GM12878 (cell line): Measurements from ENCODE around the gene GAD2.

Experiments
- CBX3 ChIP-seq: fragments of 200-600 bp; sonication (generic); IDR thresholded peaks from 2 replicates; pipeline ENCODE4 v1.6.1; 2016; ENCODE audit warnings: low read depth, borderline replicate concordance
- HDAC2 ChIP-seq: fragments of 200-600 bp; sonication (generic); IDR thresholded peaks from 2 replicates; pipeline ENCODE4 v1.6.1; 2017
- NR2C1 ChIP-seq: fragments of 450-650 bp; IDR thresholded peaks from 2 replicates; pipeline ENCODE4 v1.6.1; 2017; ENCODE audit warnings: antibody characterized with exemption, mild to moderate bottlenecking, moderate library complexity
- POLR2A ChIP-seq: IDR thresholded peaks from 2 replicates; pipeline ENCODE4 v1.6.1; 2011; ENCODE audit warnings: low read depth, mild to moderate bottlenecking, low read length
- RAD21 ChIP-seq: IDR thresholded peaks from 2 replicates; pipeline ENCODE4 v1.6.1; 2011; ENCODE audit warnings: mild to moderate bottlenecking, low read depth, low read length, moderate library complexity; ENCODE audit not compliant: insufficient read depth
- SREBF1 ChIP-seq: IDR thresholded peaks from 2 replicates; pipeline ENCODE4 v1.6.1; 2012; ENCODE audit warnings: mild to moderate bottlenecking, low read length
- TF ChIP-seq, protein P1 (sequence below), 3 experiments: IDR thresholded peaks in 2 of 3; conservative IDR thresholded peaks in 1 of 3; 2 replicates each; pipeline ENCODE4 v1.5.1; 2011; ENCODE audit warnings: low read depth in 3 of 3, low read length in 3 of 3, mild to moderate bottlenecking in 3 of 3, control low read depth in 2 of 3, moderate library complexity in 2 of 3, inconsistent platforms in 1 of 3, mixed read lengths in 1 of 3; ENCODE audit not compliant: control insufficient read depth in 2 of 3, insufficient read depth in 1 of 3; ENCODE audit errors: extremely low read depth in 1 of 3
- TF ChIP-seq, protein P2 (sequence below): fragments of 450-650 bp; IDR thresholded peaks from 2 replicates; pipeline ENCODE4 v1.6.1; 2016; ENCODE audit warnings: mild to moderate bottlenecking

DNA sequence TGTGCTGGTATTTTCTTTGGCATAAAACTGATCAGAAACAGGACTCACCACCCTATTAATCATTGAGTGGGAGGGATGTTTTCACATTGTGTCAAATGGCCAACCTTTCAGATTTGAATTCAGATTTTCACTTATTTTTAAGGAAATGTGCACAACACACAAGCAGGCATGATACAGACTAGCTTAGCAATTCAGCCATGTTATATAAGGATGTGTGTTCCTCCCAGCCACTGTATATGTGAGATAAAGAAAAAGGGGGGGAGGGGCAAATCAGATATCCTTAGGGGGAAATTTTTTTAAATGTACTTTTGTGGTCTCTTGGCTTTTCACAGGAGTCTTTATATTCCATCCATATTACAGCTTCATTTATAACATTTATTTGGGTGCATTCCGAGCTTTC lies 3.1 kb downstream of the GAD2 start:
- TF ChIP-seq HDAC2 (no peak), CBX3 (no peak), NR2C1 (no peak), POLR2A (no peak), SREBF1 (no peak), RAD21 (no peak)
- TF ChIP-seq, protein P1, sequence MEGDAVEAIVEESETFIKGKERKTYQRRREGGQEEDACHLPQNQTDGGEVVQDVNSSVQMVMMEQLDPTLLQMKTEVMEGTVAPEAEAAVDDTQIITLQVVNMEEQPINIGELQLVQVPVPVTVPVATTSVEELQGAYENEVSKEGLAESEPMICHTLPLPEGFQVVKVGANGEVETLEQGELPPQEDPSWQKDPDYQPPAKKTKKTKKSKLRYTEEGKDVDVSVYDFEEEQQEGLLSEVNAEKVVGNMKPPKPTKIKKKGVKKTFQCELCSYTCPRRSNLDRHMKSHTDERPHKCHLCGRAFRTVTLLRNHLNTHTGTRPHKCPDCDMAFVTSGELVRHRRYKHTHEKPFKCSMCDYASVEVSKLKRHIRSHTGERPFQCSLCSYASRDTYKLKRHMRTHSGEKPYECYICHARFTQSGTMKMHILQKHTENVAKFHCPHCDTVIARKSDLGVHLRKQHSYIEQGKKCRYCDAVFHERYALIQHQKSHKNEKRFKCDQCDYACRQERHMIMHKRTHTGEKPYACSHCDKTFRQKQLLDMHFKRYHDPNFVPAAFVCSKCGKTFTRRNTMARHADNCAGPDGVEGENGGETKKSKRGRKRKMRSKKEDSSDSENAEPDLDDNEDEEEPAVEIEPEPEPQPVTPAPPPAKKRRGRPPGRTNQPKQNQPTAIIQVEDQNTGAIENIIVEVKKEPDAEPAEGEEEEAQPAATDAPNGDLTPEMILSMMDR (IDR thresholded peaks at IDR 0.05 in 2 of 3, conservative IDR thresholded peaks at IDR 0.05 in 1 of 3; ENCODE audit: control insufficient read depth in 2 of 3, extremely low read depth in 1 of 3, insufficient read depth in 1 of 3, low read depth in 3 of 3, low read length in 3 of 3), result no peak
- TF ChIP-seq, protein P2, sequence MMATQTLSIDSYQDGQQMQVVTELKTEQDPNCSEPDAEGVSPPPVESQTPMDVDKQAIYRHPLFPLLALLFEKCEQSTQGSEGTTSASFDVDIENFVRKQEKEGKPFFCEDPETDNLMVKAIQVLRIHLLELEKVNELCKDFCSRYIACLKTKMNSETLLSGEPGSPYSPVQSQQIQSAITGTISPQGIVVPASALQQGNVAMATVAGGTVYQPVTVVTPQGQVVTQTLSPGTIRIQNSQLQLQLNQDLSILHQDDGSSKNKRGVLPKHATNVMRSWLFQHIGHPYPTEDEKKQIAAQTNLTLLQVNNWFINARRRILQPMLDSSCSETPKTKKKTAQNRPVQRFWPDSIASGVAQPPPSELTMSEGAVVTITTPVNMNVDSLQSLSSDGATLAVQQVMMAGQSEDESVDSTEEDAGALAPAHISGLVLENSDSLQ, result no peak
